DOHH2 (cell line): ENCODE measurements around the gene TUBB2A.

ENCODE experiments used
- CTCF ChIP-seq: fragments of 200-600 bp; sonication (generic); IDR thresholded peaks from one replicate; pipeline ENCODE4 v1.5.1; 2014; ENCODE audit warnings: antibody characterized with exemption, mild to moderate bottlenecking, low read depth, low read length; ENCODE audit not compliant: poor library complexity, severe bottlenecking
- EZH2phosphoT487 ChIP-seq: fragments of 200-600 bp; sonication (generic); IDR thresholded peaks from 2 replicates; pipeline ENCODE4 v1.6.1; 2017; ENCODE audit warnings: borderline replicate concordance, mild to moderate bottlenecking, antibody characterized with exemption, low read length, moderate library complexity, mixed read lengths

- no peak for TF ChIP-seq CTCF
- TF ChIP-seq EZH2phosphoT487 = no peak
Observed at GRCh38 chr6:3144571-3144970, 12.8 kb downstream of the TUBB2A start.
